KMS-11 (cell line): ENCODE results near the gene CMTR2.

Experiments used
- H2AFZ ChIP-seq: fragments of 200-600 bp; sonication (generic); 2 replicates; pipeline ENCODE4 v1.6.1; 2016; ENCODE audit warnings: antibody characterized with exemption, mixed run types, low read depth
- H3K27ac ChIP-seq: fragments of 200-600 bp; sonication (generic); 2 replicates; pipeline ENCODE4 v1.6.1; 2016; ENCODE audit warnings: mild to moderate bottlenecking, mixed run types
- H3K27me3 ChIP-seq: fragments of 200-600 bp; sonication (generic); 2 replicates; pipeline ENCODE4 v1.6.1; 2017; ENCODE audit warnings: mild to moderate bottlenecking, low read depth, mixed run types, moderate library complexity; ENCODE audit not compliant: insufficient read depth
- H3K36me3 ChIP-seq: fragments of 200-600 bp; sonication (generic); 2 replicates; pipeline ENCODE4 v1.6.1; 2017; ENCODE audit warnings: mild to moderate bottlenecking, mixed run types; ENCODE audit not compliant: insufficient read depth
- H3K4me1 ChIP-seq: fragments of 200-600 bp; sonication (generic); 2 replicates; pipeline ENCODE4 v1.6.1; 2016; ENCODE audit warnings: mild to moderate bottlenecking, low read depth, mixed run types; ENCODE audit not compliant: poor library complexity, severe bottlenecking
- H3K4me2 ChIP-seq: fragments of 200-600 bp; sonication (generic); 2 replicates; pipeline ENCODE4 v1.7.0; 2016; ENCODE audit warnings: mild to moderate bottlenecking, mixed run types
- H3K4me3 ChIP-seq: fragments of 200-600 bp; sonication (generic); IDR thresholded peaks from 2 replicates; pipeline ENCODE4 v1.6.1; 2017; ENCODE audit warnings: low read depth, low read length, mixed read lengths; ENCODE audit not compliant: insufficient read depth
- H3K79me2 ChIP-seq: fragments of 200-600 bp; sonication (generic); 2 replicates; pipeline ENCODE4 v1.6.1; 2016; ENCODE audit warnings: low read depth, mixed run types; ENCODE audit not compliant: insufficient read depth
- H3K9ac ChIP-seq: fragments of 200-600 bp; sonication (generic); 2 replicates; pipeline ENCODE4 v1.6.1; 2016; ENCODE audit warnings: mild to moderate bottlenecking, mixed run types
- H4K20me1 ChIP-seq: fragments of 200-600 bp; sonication (generic); 2 replicates; pipeline ENCODE4 v1.6.1; 2016; ENCODE audit warnings: mild to moderate bottlenecking, mixed run types; ENCODE audit not compliant: insufficient read depth
- CTCF ChIP-seq: fragments of 200-600 bp; sonication (generic); conservative IDR thresholded peaks from 2 replicates; pipeline ENCODE4 v1.6.1; 2017; ENCODE audit warnings: low read depth, mild to moderate bottlenecking, antibody characterized with exemption, low read length, moderate library complexity, mixed read lengths

Gene CMTR2

GRCh38 chr16:71242036-71242435 lies 47.2 kb downstream of the CMTR2 start:
- H3K4me2 ChIP-seq = no peak overlapping the region
- H3K4me3 ChIP-seq = no peak overlapping the region
- H2AFZ ChIP-seq = no peak overlapping the region
- no peaks in the 10 kb centered on the region for H4K20me1 ChIP-seq
- no peaks in the 10 kb centered on the region for H3K4me1 ChIP-seq
- no peak overlapping the region for H3K9ac ChIP-seq
- no peaks in the 10 kb centered on the region for H3K79me2 ChIP-seq
- H3K36me3 ChIP-seq = no peaks in the 10 kb centered on the region
- H3K27ac ChIP-seq = no peak overlapping the region
- H3K27me3 ChIP-seq = no peaks in the 10 kb centered on the region
- TF ChIP-seq CTCF = no peak
